GM13977 (cell line): ENCODE results near the gene HSPBP1.

ENCODE experiments used
- DNase-seq: peaks from one replicate; pipeline ENCODE4 v3.0.0; 2012; ENCODE audit warnings: low spot score
- CTCF ChIP-seq: IDR thresholded peaks from 2 replicates; pipeline ENCODE4 v1.5.1; 2012; ENCODE audit warnings: mild to moderate bottlenecking, control low read depth; ENCODE audit not compliant: insufficient read depth; ENCODE audit errors: extremely low read depth, missing control alignments
- in situ Hi-C: fragments of 300-500 bp; cut with MboI; formaldehyde crosslinking; loops from one replicate; pipeline ENCODE4 v1.12.0; 2022; ENCODE audit warnings: low sequenced_read_pairs, low pct_unique_long_range_greater_than_20kb, mixed read lengths, inconsistent platforms; ENCODE audit not compliant: unreplicated experiment

Gene HSPBP1

GRCh38 chr19:55305491-55305890 lies 25.6 kb upstream of the HSPBP1 start:
- in situ Hi-C loops, result no loop called here
- TF ChIP-seq CTCF, result no peak
- DNase-seq, result peak; percentile 86

GRCh38 chr19:55304980-55305379 lies 25.1 kb upstream of the HSPBP1 start:
- in situ Hi-C loops, result no loop called here
- no peak for TF ChIP-seq CTCF
- DNase-seq, result no peak

GRCh38 chr19:55304279-55304978 lies 24.5 kb upstream of the HSPBP1 start:
- in situ Hi-C loops, result no loop called here
- peak; percentile 61 for DNase-seq
- TF ChIP-seq CTCF, result no peak

- no peak for DNase-seq
- no peak for TF ChIP-seq CTCF
- in situ Hi-C loops, result no loop called here
Observed at GRCh38 chr19:55303477-55303876, 23.6 kb upstream of the HSPBP1 start.

GRCh38 chr19:55302318-55302703 lies 22.4 kb upstream of the HSPBP1 start:
- in situ Hi-C loops, result no loop called here
- DNase-seq, result no peak
- TF ChIP-seq CTCF, result no peak

GRCh38 chr19:55301459-55302317 lies 21.8 kb upstream of the HSPBP1 start:
- TF ChIP-seq CTCF, result peak; percentile 86
- in situ Hi-C loops, result no loop called here

More at GRCh38 chr19:55301459-55302317, 21.8 kb upstream of the HSPBP1 start:
- DNase-seq, result peak; percentile 97
